Eye (tissue), 1 donor: Measurements from ENCODE around the gene HERC4.
"Not testable (repeated sequence)": the region's sequence is repeated elsewhere in the genome, so short reads cannot be mapped to it uniquely, and the experiment has no call there.

ENCODE experiments used
- DNase-seq: peaks from one replicate; pipeline ENCODE4 v3.0.0-alpha.2; 2015

HERC4 gene

GRCh38 chr10:67955614-67956013 is 119.5 kb downstream of the HERC4 start:
- DNase-seq: no peak

- DNase-seq: no peak
Observed at GRCh38 chr10:67943917-67944316, 131.2 kb downstream of the HERC4 start.

GRCh38 chr10:67936416-67936815 is 138.7 kb downstream of the HERC4 start:
- no peak for DNase-seq

GRCh38 chr10:67935223-67935622 is 139.9 kb downstream of the HERC4 start:
- no peak for DNase-seq

- no peak for DNase-seq
Observed at GRCh38 chr10:67934336-67934735, 140.7 kb downstream of the HERC4 start.

- DNase-seq: no peak
Observed at GRCh38 chr10:67933199-67933598, 141.9 kb downstream of the HERC4 start.

GRCh38 chr10:67926951-67927350 is 148.1 kb downstream of the HERC4 start:
- DNase-seq: no peak

GRCh38 chr10:67925449-67926005 is 149.6 kb downstream of the HERC4 start:
- DNase-seq: no peak

GRCh38 chr10:67924136-67924535 is 150.9 kb downstream of the HERC4 start:
- DNase-seq: no peak

- no peak for DNase-seq
Observed at GRCh38 chr10:67923551-67923950, 151.5 kb downstream of the HERC4 start.

GRCh38 chr10:67921065-67921464 is 154.0 kb downstream of the HERC4 start:
- no peak for DNase-seq

- no peak for DNase-seq
Observed at GRCh38 chr10:67917679-67918078, 157.4 kb downstream of the HERC4 start.

- no peak for DNase-seq
Observed at GRCh38 chr10:67917169-67917568, 157.9 kb downstream of the HERC4 start.

GRCh38 chr10:67914777-67915340 is 160.2 kb downstream of the HERC4 start:
- no peak for DNase-seq

- no peak for DNase-seq
Observed at GRCh38 chr10:67912331-67912946, 162.6 kb downstream of the HERC4 start.

- DNase-seq: no peak
Observed at GRCh38 chr10:67903581-67903980, 171.5 kb downstream of the HERC4 start.

GRCh38 chr10:67893637-67894036 is 181.4 kb downstream of the HERC4 start:
- no peak for DNase-seq

- DNase-seq: peak; percentile 93
Observed at GRCh38 chr10:67884842-67885670, 190.0 kb downstream of the HERC4 start.

- peak; percentile 98 for DNase-seq
Observed at GRCh38 chr10:67884313-67884841, 190.7 kb downstream of the HERC4 start, which contains the start of gene SIRT1. Gene SIRT1, plus strand, starts transcription at chr10:67884656. Its CDS starts 66 bp downstream, at chr10:67884722.

- no peak for DNase-seq
Observed at GRCh38 chr10:67883710-67884312, 191.3 kb downstream of the HERC4 start.

- no peak for DNase-seq
Observed at GRCh38 chr10:67878133-67878532, 196.9 kb downstream of the HERC4 start.

- not testable (repeated sequence) for DNase-seq
Observed at GRCh38 chr10:67877421-67877820, 197.7 kb downstream of the HERC4 start.
